Measurements from ENCODE around the gene ACE. TPM values are rescaled to one million over a fixed set of nuclear protein-coding genes. Genes with fewer than 3 reads are reported as not detected.

The ACE gene
- polyA plus RNA-seq, 1 donor: 244 TPM

DNA sequence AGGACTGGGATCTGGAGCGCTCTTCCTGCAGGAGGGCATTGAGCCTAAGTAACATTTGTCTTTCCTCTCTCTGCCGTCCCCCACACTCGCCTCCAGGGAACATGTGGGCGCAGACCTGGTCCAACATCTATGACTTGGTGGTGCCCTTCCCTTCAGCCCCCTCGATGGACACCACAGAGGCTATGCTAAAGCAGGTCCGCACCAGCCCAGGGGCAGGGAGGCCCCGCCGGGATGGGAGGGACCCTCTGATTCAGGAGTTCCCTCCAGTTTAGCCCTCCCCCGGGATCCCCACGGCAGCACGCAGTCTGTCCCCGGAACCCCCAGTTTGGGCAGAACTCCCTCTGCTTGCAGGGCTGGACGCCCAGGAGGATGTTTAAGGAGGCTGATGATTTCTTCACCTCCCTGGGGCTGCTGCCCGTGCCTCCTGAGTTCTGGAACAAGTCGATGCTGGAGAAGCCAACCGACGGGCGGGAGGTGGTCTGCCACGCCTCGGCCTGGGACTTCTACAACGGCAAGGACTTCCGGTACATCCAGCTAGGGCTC lies 14.1 kb downstream of the ACE start:
- Histone ChIP-seq H3K27me3 (ENCODE audit: control insufficient read depth, insufficient read depth, low read length) (no peaks in the 10 kb centered on the region), H3K27ac (ENCODE audit: low read length) (no peak overlapping the region), H3K4me3 (ENCODE audit: low read length) (no peak overlapping the region), H3K36me3 (ENCODE audit: control insufficient read depth, insufficient read depth, low read length) (peaks cover 95% of the 10 kb centered on the region), H3K9me3 (ENCODE audit: control insufficient read depth, low read depth, low read length) (no peaks in the 10 kb centered on the region), H3K4me1 (ENCODE audit: control insufficient read depth, insufficient read depth, low read length) (no peaks in the 10 kb centered on the region)
- no peak for DNase-seq
- WGBS (ENCODE audit: insufficient coverage, low lambda C conversion rate): no CpG with 5 or more reads among the region's 22 CpGs

GRCh38 chr17:63491413-63491812 lies 14.6 kb downstream of the ACE start:
- WGBS (ENCODE audit: insufficient coverage, low lambda C conversion rate): no CpG with 5 or more reads among the region's 8 CpGs
- H3K4me1 ChIP-seq (ENCODE audit: control insufficient read depth, insufficient read depth, low read length): no peaks in the 10 kb centered on the region
- H3K4me3 ChIP-seq (ENCODE audit: low read length): no peak overlapping the region
- DNase-seq: no peak
- no peaks in the 10 kb centered on the region for H3K9me3 ChIP-seq (ENCODE audit: control insufficient read depth, low read depth, low read length)
- no peak overlapping the region for H3K27ac ChIP-seq (ENCODE audit: low read length)
- peaks cover 93% of the 10 kb centered on the region for H3K36me3 ChIP-seq (ENCODE audit: control insufficient read depth, insufficient read depth, low read length)
- no peaks in the 10 kb centered on the region for H3K27me3 ChIP-seq (ENCODE audit: control insufficient read depth, insufficient read depth, low read length)

DNA sequence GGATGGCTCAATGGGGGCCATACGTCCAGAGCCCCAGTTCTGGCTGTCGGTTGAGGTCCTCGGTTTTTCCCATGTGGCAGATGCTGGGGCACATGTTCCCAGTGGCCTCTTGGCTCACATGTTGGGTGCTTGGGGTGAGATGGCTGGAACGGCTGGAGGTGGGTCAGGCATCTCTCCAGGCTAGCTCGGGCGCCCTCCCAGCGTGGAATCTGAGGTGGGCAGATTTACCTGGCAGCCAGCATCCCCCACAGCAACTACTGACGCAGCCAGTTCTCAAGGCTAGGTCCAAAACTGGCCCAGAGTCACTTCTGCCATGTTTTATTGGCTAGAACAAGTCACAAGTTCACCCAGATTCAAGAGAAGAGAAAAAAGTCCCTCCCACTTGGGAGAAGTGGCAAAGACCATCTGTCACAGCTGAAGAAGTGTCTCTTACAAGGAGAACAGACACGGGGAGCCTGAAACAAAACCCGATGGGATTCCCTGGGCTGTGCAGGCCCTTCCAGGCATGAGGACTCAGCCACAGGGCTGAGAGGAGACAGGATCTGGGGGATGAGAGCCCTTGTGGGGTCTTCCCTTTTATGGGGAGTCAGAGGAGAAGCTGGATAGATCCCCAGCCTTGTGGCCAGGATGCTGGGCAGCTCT lies 15.2 kb downstream of the ACE start:
- peaks cover 92% of the 10 kb centered on the region for H3K36me3 ChIP-seq (ENCODE audit: control insufficient read depth, insufficient read depth, low read length)

GRCh38 chr17:63492940-63493339 lies 16.1 kb downstream of the ACE start:
- no peak overlapping the region for H3K4me3 ChIP-seq (ENCODE audit: low read length)
- no peaks in the 10 kb centered on the region for H3K27me3 ChIP-seq (ENCODE audit: control insufficient read depth, insufficient read depth, low read length)
- peaks cover 88% of the 10 kb centered on the region for H3K36me3 ChIP-seq (ENCODE audit: control insufficient read depth, insufficient read depth, low read length)
- H3K4me1 ChIP-seq (ENCODE audit: control insufficient read depth, insufficient read depth, low read length): no peaks in the 10 kb centered on the region
- DNase-seq: no peak
- no peak overlapping the region for H3K27ac ChIP-seq (ENCODE audit: low read length)
- no peaks in the 10 kb centered on the region for H3K9me3 ChIP-seq (ENCODE audit: control insufficient read depth, low read depth, low read length)
- WGBS (ENCODE audit: insufficient coverage, low lambda C conversion rate): no CpG with 5 or more reads among the region's 6 CpGs

More for the DNA sequence above, 15.2 kb downstream of the ACE start:
- no CpG with 5 or more reads among the region's 10 CpGs for WGBS (ENCODE audit: insufficient coverage, low lambda C conversion rate)
- H3K9me3 ChIP-seq (ENCODE audit: control insufficient read depth, low read depth, low read length): no peaks in the 10 kb centered on the region
- no peak overlapping the region for H3K4me3 ChIP-seq (ENCODE audit: low read length)
- H3K4me1 ChIP-seq (ENCODE audit: control insufficient read depth, insufficient read depth, low read length): no peaks in the 10 kb centered on the region
- no peak for DNase-seq
- no peaks in the 10 kb centered on the region for H3K27me3 ChIP-seq (ENCODE audit: control insufficient read depth, insufficient read depth, low read length)
- no peak overlapping the region for H3K27ac ChIP-seq (ENCODE audit: low read length)

DNA sequence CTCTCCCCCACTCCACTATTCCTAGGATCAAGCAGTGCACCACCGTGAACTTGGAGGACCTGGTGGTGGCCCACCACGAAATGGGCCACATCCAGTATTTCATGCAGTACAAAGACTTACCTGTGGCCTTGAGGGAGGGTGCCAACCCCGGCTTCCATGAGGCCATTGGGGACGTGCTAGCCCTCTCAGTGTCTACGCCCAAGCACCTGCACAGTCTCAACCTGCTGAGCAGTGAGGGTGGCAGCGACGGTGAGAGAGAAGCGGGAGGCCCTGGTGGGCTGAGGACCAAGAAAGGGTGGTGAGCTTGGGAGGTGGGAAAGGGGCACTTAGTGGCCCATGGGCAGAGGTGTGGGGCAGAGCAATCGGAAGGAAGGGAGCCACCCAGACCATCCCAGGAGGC lies 16.6 kb downstream of the ACE start:
- no peaks in the 10 kb centered on the region for H3K27me3 ChIP-seq (ENCODE audit: control insufficient read depth, insufficient read depth, low read length)
- DNase-seq: no peak
- no peaks in the 10 kb centered on the region for H3K9me3 ChIP-seq (ENCODE audit: control insufficient read depth, low read depth, low read length)
- H3K36me3 ChIP-seq (ENCODE audit: control insufficient read depth, insufficient read depth, low read length): peaks cover 86% of the 10 kb centered on the region
- H3K4me3 ChIP-seq (ENCODE audit: low read length): no peak overlapping the region
- no CpG with 5 or more reads among the region's 9 CpGs for WGBS (ENCODE audit: insufficient coverage, low lambda C conversion rate)
- H3K27ac ChIP-seq (ENCODE audit: low read length): no peak overlapping the region
- no peaks in the 10 kb centered on the region for H3K4me1 ChIP-seq (ENCODE audit: control insufficient read depth, insufficient read depth, low read length)

DNA sequence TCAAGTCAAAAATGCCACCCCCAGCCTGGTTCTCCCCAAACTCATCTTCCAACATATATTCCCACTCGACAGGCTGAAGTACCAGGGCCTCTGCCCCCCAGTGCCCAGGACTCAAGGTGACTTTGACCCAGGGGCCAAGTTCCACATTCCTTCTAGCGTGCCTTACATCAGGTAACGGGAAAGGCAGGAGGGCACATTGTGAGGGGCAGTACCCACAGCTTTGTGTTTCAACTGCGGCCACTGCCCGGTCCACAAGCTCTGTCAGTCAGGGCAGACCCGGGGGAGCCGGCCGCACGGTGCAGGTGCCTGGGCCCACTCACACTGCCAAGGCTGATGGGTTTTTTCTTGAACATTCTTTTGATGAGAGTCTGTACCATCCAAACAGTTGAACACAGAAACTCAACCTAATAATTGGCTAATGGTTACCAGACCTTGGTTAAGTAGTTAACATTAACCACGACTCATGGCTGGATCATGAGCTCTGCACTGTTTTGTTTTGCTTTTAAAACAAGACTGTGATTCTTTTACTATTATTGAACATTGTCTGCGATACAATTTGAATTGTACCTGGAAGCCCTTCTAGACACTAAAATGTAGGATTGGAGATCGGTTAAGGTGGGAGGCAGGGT lies 17.6 kb downstream of the ACE start:
- no peak for DNase-seq
- Histone ChIP-seq H3K4me1 (ENCODE audit: control insufficient read depth, insufficient read depth, low read length) (peaks cover 4% of the 10 kb centered on the region), H3K27me3 (ENCODE audit: control insufficient read depth, insufficient read depth, low read length) (no peaks in the 10 kb centered on the region), H3K27ac (ENCODE audit: low read length) (no peak overlapping the region), H3K4me3 (ENCODE audit: low read length) (no peak overlapping the region), H3K9me3 (ENCODE audit: control insufficient read depth, low read depth, low read length) (no peaks in the 10 kb centered on the region), H3K36me3 (ENCODE audit: control insufficient read depth, insufficient read depth, low read length) (peaks cover 76% of the 10 kb centered on the region)
- 80% methylated on average over 2 of the region's 12 CpGs for WGBS (ENCODE audit: insufficient coverage, low lambda C conversion rate)

- DNase-seq: no peak
- H3K4me1 ChIP-seq (ENCODE audit: control insufficient read depth, insufficient read depth, low read length): peaks cover 5% of the 10 kb centered on the region
- WGBS (ENCODE audit: insufficient coverage, low lambda C conversion rate): no CpG with 5 or more reads among the region's 6 CpGs
- H3K4me3 ChIP-seq (ENCODE audit: low read length): no peak overlapping the region
- H3K36me3 ChIP-seq (ENCODE audit: control insufficient read depth, insufficient read depth, low read length): peaks cover 65% of the 10 kb centered on the region
- no peak overlapping the region for H3K27ac ChIP-seq (ENCODE audit: low read length)
- no peaks in the 10 kb centered on the region for H3K9me3 ChIP-seq (ENCODE audit: control insufficient read depth, low read depth, low read length)
- no peaks in the 10 kb centered on the region for H3K27me3 ChIP-seq (ENCODE audit: control insufficient read depth, insufficient read depth, low read length)
These were observed 18.6 kb downstream of the ACE start for GRCh38 chr17:63495491-63495890.

- Histone ChIP-seq H3K9me3 (ENCODE audit: control insufficient read depth, low read depth, low read length) (no peaks in the 10 kb centered on the region), H3K4me3 (ENCODE audit: low read length) (no peak overlapping the region), H3K4me1 (ENCODE audit: control insufficient read depth, insufficient read depth, low read length) (peaks cover 9% of the 10 kb centered on the region), H3K27ac (ENCODE audit: low read length) (no peak overlapping the region), H3K36me3 (ENCODE audit: control insufficient read depth, insufficient read depth, low read length) (peaks cover 59% of the 10 kb centered on the region), H3K27me3 (ENCODE audit: control insufficient read depth, insufficient read depth, low read length) (no peaks in the 10 kb centered on the region)
- DNase-seq: no peak
- WGBS (ENCODE audit: insufficient coverage, low lambda C conversion rate): no CpG with 5 or more reads among the region's 12 CpGs
These were observed 19.3 kb downstream of the ACE start for GRCh38 chr17:63496177-63496576.

DNA sequence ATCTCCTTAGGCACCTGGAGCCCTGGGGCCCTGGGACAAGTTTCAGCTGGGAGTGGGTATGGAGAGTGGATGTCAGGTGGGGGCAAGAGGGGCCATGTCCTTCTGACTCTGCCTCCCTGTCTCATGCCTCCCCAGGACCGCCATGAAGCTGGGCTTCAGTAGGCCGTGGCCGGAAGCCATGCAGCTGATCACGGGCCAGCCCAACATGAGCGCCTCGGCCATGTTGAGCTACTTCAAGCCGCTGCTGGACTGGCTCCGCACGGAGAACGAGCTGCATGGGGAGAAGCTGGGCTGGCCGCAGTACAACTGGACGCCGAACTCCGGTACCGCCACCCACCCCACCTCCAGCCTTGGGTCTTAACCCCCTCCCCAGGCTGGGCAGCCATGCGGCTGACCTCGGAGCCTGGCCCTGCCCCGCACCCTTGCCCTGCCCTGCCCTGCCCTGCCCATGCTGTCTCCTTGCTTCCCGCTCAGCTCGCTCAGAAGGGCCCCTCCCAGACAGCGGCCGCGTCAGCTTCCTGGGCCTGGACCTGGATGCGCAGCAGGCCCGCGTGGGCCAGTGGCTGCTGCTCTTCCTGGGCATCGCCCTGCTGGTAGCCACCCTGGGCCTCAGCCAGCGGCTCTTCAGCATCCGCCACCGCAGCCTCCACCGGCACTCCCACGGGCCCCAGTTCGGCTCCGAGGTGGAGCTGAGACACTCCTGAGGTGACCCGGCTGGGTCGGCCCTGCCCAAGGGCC lies 20.0 kb downstream of the ACE start:
- H3K4me3 ChIP-seq (ENCODE audit: low read length): no peak overlapping the region

GRCh38 chr17:63497708-63498483 lies 21.0 kb downstream of the ACE start:
- Histone ChIP-seq H3K27ac (ENCODE audit: low read length) (no peak overlapping the region), H3K4me1 (ENCODE audit: control insufficient read depth, insufficient read depth, low read length) (peaks cover 18% of the 10 kb centered on the region), H3K4me3 (ENCODE audit: low read length) (no peak overlapping the region), H3K27me3 (ENCODE audit: control insufficient read depth, insufficient read depth, low read length) (no peaks in the 10 kb centered on the region), H3K9me3 (ENCODE audit: control insufficient read depth, low read depth, low read length) (no peaks in the 10 kb centered on the region), H3K36me3 (ENCODE audit: control insufficient read depth, insufficient read depth, low read length) (peaks cover 43% of the 10 kb centered on the region)
- DNase-seq: peak in 1 of 2 donors; percentile 28
- WGBS (ENCODE audit: insufficient coverage, low lambda C conversion rate): 57% methylated on average over 3 of the region's 16 CpGs

More for the DNA sequence above, 20.0 kb downstream of the ACE start:
- Histone ChIP-seq H3K36me3 (ENCODE audit: control insufficient read depth, insufficient read depth, low read length) (peaks cover 53% of the 10 kb centered on the region), H3K9me3 (ENCODE audit: control insufficient read depth, low read depth, low read length) (no peaks in the 10 kb centered on the region), H3K4me1 (ENCODE audit: control insufficient read depth, insufficient read depth, low read length) (peaks cover 9% of the 10 kb centered on the region), H3K27me3 (ENCODE audit: control insufficient read depth, insufficient read depth, low read length) (no peaks in the 10 kb centered on the region), H3K27ac (ENCODE audit: low read length) (no peak overlapping the region)
- no peak for DNase-seq
- WGBS (ENCODE audit: insufficient coverage, low lambda C conversion rate): no CpG with 5 or more reads among the region's 36 CpGs
